Activated T-cell treated with anti-CD3 and anti-CD28 coated beads, Interleukin-2, amount 50 U/mL, for 72 hours (primary cell): ENCODE measurements around the gene GOSR2. TPM values are rescaled to one million over a fixed set of nuclear protein-coding genes. Genes with fewer than 3 reads are reported as not detected.
"Not testable (repeated sequence)": the region's sequence is repeated elsewhere in the genome, so short reads cannot be mapped to it uniquely, and the experiment has no call there.

Source experiments
- ATAC-seq, 2 donors: fragments of 150-1000 bp; cut with Tn5 transposase; replicated peaks in 1 of 2; 2 replicates each; pipeline ENCODE4 v1.10.0; 2021; ENCODE audit warnings: moderate library complexity in 2 of 2, mild to moderate bottlenecking in 1 of 2
- DNase-seq, 2 donors: peaks; one replicate each; pipeline ENCODE4 v3.0.0; 2021 to 2022; ENCODE audit warnings: mixed read lengths in 1 of 2
- H3K27ac Mint-ChIP-seq: one replicate; pipeline ENCODE4 v1.8.0; 2022; ENCODE audit warnings: mild to moderate bottlenecking, moderate library complexity, mixed read lengths
- H3K27me3 Mint-ChIP-seq: one replicate; pipeline ENCODE4 v1.8.0; 2022; ENCODE audit warnings: low read depth, mixed read lengths
- H3K36me3 Mint-ChIP-seq, 2 donors: one replicate each; pipeline ENCODE4 v1.8.0; 2022; ENCODE audit warnings: mixed read lengths in 2 of 2, mild to moderate bottlenecking in 1 of 2; ENCODE audit not compliant: insufficient read depth in 2 of 2
- H3K4me1 Mint-ChIP-seq: one replicate; pipeline ENCODE4 v1.8.0; 2022; ENCODE audit warnings: low read depth, mixed read lengths
- H3K4me3 Mint-ChIP-seq, 2 donors: one replicate each; pipeline ENCODE4 v1.8.0; 2022; ENCODE audit warnings: mild to moderate bottlenecking in 2 of 2, mixed read lengths in 2 of 2, moderate library complexity in 2 of 2
- H3K9me3 Mint-ChIP-seq, 2 donors: one replicate each; pipeline ENCODE4 v1.8.0; 2022; ENCODE audit warnings: mixed read lengths in 2 of 2
- total RNA-seq, 2 donors: library from RNA; stranded (reverse); gene quantifications; one replicate each; pipeline ENCODE4 v1.2.3, GENCODE V29; 2022

The GOSR2 gene
- total RNA-seq, 2 donors from 2014 or later = 41.3 to 45.9 TPM

DNA sequence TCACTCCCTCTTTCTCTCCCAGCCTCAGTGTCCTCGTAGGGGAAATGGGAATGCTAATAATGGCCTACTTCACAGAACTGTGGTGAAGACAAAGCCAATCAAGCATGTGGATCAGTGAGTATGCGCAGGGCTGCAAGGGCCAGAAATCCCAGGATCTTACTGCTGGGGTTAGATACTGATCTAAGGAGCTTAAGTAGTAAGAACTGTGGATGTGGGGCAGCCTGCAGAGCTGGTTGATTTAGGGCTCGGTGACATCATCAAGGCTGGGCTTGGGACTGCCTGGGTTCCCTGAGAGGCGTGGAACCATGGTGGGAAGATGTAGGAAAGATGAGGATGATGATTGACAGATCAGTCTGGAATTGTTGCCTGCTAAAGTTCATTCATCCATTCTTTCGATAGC, 25.6 kb downstream of the GOSR2 start:
- Mint-ChIP-seq H3K27ac (no peak overlapping the region), H3K4me3 (no peak overlapping the region), H3K9me3 (no peaks in the 10 kb centered on the region), H3K36me3 (peaks cover 0 to 1% of the 10 kb centered on the region in 2 donors), H3K27me3 (no peaks in the 10 kb centered on the region), H3K4me1 (peaks cover 5% of the 10 kb centered on the region)
- ATAC-seq (no peak), DNase-seq (no peak)

DNA sequence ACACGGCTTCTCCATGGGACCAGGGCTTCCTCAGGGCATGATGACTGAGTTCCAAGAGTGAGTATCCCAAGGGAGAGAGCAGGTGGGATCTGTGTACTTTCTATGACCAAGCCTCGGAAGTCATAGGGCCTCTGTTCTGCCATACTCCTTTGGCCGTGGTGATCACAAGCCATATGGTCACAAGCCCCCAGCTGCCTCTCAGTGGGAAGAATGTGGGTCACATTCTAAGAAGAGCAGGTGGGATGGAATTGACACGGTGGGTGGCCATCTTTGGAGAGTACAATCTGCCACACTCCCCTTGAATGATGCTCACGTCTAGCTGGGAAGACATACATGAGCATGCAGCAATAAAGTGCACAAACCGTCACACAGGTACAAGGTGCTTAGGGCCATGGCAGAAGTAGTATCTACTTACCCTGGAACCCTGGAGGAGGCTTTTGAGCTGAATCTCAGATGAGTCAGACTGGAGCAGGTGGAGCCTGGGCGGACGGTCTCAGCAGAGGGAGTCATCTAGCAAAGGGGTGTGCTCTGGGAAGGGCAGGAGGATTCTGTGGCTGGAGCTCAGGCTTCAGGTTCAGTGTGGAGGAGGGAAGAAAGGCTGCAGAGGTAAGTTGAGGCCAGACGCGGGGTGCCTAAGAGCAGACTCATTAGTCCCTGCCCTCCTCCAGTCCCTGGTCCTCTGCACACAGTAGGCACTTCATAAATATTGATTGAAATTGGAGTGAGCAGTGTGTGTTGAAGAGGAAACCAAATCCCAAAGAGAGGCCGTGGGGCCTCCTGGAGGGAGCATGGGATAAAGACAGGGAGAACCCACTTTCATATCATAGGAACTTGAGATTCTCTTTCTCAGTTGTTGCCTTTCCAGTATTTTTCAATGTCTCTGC, 26.6 kb downstream of the GOSR2 start:
- no peaks in the 10 kb centered on the region for H3K4me1 Mint-ChIP-seq
- no peaks in the 10 kb centered on the region for H3K27me3 Mint-ChIP-seq
- ATAC-seq = no peak
- DNase-seq = no peak
- no peaks in the 10 kb centered on the region for H3K9me3 Mint-ChIP-seq
- peaks cover 0 to 1% of the 10 kb centered on the region in 2 donors for H3K36me3 Mint-ChIP-seq
- H3K4me3 Mint-ChIP-seq = no peak overlapping the region
- H3K27ac Mint-ChIP-seq = no peak overlapping the region

DNA sequence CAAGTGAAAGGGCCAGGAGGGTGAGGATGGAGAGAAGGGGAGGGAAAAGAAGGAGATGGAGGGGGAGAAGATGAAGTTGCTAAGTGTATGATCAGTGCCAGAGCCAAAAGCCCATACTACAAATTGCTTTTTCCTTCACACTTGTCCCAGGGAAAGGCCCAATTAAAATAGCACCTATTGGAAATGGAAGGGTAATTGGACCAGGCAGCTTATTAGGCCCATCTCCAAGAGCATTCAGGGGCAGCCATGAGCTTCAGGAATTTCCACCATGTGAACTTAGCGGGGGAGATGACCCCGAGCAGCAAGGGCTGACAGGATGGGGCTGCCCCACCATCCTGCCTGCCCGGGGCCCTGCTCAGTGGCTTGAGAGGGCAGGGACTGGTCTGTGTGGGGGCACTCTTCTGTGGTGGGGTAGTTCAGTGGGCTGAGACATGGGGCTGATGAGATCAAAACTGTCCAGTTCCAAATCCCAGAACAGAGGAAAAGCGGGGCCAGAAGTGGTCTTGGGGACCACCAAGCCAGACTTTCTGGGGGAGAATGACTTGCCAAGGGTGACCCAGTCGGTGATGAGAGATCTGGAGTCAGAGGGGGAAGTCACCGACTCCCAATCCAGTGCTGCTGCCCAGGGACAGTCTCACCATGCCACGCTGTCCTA, 27.5 kb downstream of the GOSR2 start:
- H3K4me1 Mint-ChIP-seq = no peaks in the 10 kb centered on the region
- DNase-seq = no peak
- H3K4me3 Mint-ChIP-seq = no peak overlapping the region
- H3K27me3 Mint-ChIP-seq = no peaks in the 10 kb centered on the region
- H3K27ac Mint-ChIP-seq = no peak overlapping the region
- H3K9me3 Mint-ChIP-seq = no peaks in the 10 kb centered on the region
- H3K36me3 Mint-ChIP-seq = peaks cover 0 to 1% of the 10 kb centered on the region in 2 donors
- no peak for ATAC-seq

DNA sequence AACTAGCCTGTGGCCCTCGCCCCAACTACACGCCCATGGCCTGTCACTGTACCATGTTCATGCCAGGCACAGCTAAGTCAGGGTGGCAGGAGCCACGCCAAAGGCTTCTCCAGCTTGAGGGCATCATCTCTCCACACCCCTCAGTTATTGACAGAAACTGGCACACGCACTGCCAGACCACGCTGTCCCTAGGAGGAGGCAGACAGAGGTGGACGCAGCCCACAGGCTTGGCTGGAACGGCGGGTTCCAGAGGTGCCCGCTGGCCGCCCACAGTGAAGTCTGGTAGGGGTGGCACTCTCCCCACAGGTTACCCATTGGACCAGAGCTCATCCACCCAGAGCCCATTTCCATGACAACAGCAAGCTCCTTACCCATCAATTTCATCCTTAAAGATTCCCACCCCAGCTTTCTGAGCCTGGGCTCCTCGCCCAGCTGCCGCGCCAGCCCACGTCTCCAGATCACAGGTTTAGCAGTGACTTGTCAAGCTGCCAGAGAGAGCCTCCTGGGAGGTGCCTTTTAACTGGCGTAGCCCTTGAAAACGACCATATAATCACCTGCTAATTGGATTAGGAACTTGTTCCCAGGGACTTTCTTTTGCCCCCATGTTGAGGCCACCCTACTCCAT, 28.1 kb downstream of the GOSR2 start:
- Mint-ChIP-seq H3K4me3 (no peak overlapping the region), H3K27ac (no peak overlapping the region), H3K27me3 (no peaks in the 10 kb centered on the region), H3K9me3 (no peaks in the 10 kb centered on the region), H3K36me3 (peaks cover 0 to 1% of the 10 kb centered on the region in 2 donors), H3K4me1 (no peaks in the 10 kb centered on the region)
- ATAC-seq (peak in 1 of 2 donors; percentile 22), DNase-seq (no peak)

DNA sequence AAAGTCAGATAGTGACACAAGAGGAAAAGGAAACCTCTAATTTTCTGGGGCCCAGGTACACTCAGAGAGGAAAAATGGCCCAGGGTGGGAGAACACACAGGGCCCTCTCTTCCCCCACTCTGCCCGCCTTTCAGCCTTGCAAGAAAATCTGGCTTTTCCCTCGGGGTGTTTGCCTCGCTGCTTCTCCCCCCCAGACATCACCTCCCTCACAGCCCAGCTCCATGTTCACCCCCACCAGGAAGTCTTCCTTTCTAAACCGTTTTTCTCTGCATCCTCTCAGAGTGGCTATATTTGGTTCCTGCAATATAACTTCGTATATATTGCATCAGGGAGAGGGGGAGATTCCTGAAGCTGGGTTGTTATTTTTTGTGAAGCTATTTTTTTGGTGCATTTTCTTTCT, 28.7 kb downstream of the GOSR2 start:
- DNase-seq (no peak), ATAC-seq (no peak)
- H3K9me3 Mint-ChIP-seq = no peaks in the 10 kb centered on the region
- H3K27me3 Mint-ChIP-seq = no peaks in the 10 kb centered on the region
- H3K36me3 Mint-ChIP-seq = peaks cover 0 to 1% of the 10 kb centered on the region in 2 donors
- no peaks in the 10 kb centered on the region for H3K4me1 Mint-ChIP-seq
- H3K4me3 Mint-ChIP-seq = no peak overlapping the region
- H3K27ac Mint-ChIP-seq = no peak overlapping the region

DNA sequence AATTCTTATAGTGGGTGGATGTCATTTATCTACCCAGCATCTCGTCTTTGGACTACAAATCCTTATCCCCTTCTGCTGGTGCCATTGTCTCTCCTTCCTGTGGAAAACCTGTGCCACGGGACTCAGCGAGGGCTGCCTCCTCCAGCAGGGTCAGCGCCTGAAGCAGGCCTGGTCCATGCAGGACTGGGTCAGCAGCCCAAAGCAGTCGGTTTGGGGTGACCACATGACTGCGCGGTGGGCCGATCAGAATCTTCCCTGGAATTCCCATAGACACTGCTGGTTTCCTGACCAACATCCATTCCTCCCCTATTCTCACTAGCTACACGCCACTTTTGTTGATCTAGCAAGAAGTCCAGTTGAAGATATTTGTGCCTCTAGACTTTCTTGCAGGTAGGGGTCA, 29.2 kb downstream of the GOSR2 start:
- H3K27ac Mint-ChIP-seq = no peak overlapping the region
- no peaks in the 10 kb centered on the region for H3K27me3 Mint-ChIP-seq
- H3K36me3 Mint-ChIP-seq = peaks cover 0 to 1% of the 10 kb centered on the region in 2 donors
- no peak overlapping the region for H3K4me3 Mint-ChIP-seq
- ATAC-seq = no peak
- DNase-seq = no peak
- no peaks in the 10 kb centered on the region for H3K9me3 Mint-ChIP-seq
- no peaks in the 10 kb centered on the region for H3K4me1 Mint-ChIP-seq

DNA sequence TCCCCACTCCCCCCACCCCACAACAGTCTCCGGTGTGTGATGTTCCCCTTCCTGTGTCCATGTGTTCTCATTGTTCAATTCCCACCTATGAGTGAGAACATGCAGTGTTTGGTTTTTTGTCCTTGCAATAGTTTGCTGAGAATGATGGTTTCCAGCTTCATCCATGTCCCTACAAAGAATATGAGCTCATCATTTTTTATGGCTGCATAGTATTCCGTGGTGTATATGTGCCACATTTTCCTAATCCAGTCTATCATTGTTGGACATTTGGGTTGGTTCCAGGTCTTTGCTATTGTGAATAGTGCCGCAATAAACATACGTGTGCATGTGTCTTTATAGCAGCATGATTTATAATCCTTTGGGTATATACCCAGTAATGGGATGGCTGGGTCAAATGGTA, 30.2 kb downstream of the GOSR2 start:
- H3K4me1 Mint-ChIP-seq, H3K4me3 Mint-ChIP-seq, H3K36me3 Mint-ChIP-seq, ATAC-seq, H3K27ac Mint-ChIP-seq, H3K27me3 Mint-ChIP-seq, DNase-seq, H3K9me3 Mint-ChIP-seq: not testable (repeated sequence)

DNA sequence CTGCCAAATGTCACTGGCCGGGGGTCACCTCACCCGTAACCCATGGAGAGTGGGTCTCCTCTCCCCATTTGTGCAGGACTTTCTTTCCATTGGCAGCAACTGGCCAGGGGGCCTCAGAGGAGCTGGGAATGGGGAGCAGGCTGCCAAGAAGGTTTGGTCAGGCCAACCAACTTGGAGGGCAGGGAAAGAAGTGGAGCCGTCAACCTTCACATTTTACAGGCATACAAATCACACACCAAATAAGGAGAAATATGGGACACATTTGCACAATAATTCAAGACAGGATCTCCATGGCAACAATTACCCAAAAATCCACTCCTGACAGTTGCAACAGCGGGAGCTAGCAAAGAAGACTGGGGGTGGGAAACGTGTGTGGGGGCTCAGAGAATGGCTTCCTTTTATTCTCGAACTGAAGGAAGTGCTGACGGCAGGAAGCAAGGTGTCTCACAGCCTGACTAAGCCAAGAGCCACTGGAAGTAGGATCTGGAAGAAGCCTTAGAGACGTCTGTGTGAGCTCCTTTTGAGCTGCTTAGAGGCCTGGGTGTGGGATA, 35.2 kb downstream of the GOSR2 start:
- Mint-ChIP-seq H3K4me3 (no peak overlapping the region), H3K27ac (no peak overlapping the region), H3K9me3 (peaks cover 0 to 4% of the 10 kb centered on the region in 2 donors), H3K4me1 (peaks cover 4% of the 10 kb centered on the region), H3K36me3 (peaks cover 0 to 7% of the 10 kb centered on the region in 2 donors), H3K27me3 (peaks cover 7% of the 10 kb centered on the region)
- DNase-seq (no peak), ATAC-seq (no peak)

DNA sequence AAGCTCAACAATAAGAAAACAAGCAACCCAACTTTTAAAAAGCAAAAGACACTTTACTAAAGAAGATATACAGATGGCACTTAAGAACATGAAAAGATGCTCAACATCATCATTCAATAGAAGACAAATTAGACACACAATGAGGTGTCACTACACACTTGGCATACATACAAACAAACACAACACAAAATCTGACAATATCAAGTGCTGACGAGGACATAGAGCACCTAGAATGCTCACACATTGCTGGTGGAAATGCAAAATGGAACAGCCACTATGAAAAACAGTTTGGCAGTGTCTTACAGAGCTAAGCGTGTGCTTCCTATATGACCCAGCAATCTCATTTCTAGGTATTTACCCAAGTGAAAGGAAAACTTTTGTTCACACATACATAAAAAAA, 37.2 kb downstream of the GOSR2 start:
- H3K36me3 Mint-ChIP-seq = peaks cover 0 to 7% of the 10 kb centered on the region in 2 donors
- peaks cover 7% of the 10 kb centered on the region for H3K27me3 Mint-ChIP-seq
- peaks cover 4% of the 10 kb centered on the region for H3K4me1 Mint-ChIP-seq
- DNase-seq = no peak
- H3K9me3 Mint-ChIP-seq = peaks cover 0 to 4% of the 10 kb centered on the region in 2 donors
- no peak overlapping the region for H3K4me3 Mint-ChIP-seq
- ATAC-seq = no peak
- no peak overlapping the region for H3K27ac Mint-ChIP-seq

DNA sequence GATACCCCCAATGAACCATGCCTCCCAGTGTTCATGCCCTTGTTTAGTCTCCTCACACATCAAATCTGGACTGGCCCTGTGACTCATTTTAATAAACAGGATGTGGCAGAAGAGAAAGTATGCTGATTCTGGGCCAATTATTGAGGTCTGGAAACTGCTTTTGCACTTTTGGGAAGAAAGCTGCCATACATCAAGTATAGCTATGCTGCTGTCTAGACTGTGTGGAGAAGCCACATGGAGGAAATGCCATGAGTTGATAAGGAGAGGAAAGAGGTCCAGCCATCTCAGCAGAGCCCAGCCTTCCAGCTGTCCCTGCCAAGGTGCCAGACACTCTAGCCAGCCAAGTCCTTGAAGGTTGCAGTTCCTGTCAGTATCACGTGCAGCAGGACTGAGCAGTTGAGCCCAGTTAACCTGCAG, 39.4 kb downstream of the GOSR2 start:
- Mint-ChIP-seq H3K27ac (no peak overlapping the region), H3K4me3 (no peak overlapping the region), H3K9me3 (peaks cover 0 to 4% of the 10 kb centered on the region in 2 donors), H3K27me3 (peaks cover 7% of the 10 kb centered on the region), H3K4me1 (peaks cover 4% of the 10 kb centered on the region), H3K36me3 (peaks cover 0 to 7% of the 10 kb centered on the region in 2 donors)
- DNase-seq = no peak
- peak; percentile 56 to 60 for ATAC-seq

DNA sequence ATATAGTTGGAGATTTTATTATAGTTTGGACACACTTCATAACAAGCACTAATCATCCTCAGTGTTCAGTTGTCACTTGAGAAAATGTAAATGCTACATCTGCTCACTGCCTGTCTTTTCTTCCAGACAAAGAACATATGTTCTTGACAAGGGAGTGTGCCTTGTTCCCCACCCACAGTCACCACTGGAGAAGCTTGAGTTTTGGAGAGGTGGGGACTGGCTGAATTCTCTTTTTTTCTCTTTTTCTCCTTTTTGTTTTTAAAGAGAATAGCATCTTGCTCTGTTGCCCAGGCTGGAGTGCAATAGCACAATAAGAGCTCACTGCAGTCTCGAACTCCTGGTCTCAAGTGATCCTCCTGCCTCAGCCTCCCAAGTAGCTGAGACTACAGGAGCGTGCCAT, 40.6 kb downstream of the GOSR2 start:
- ATAC-seq (no peak), DNase-seq (no peak)
- Mint-ChIP-seq H3K27ac (no peak overlapping the region), H3K36me3 (peaks cover 0 to 7% of the 10 kb centered on the region in 2 donors), H3K4me3 (no peak overlapping the region), H3K4me1 (peaks cover 4% of the 10 kb centered on the region), H3K9me3 (peaks cover 0 to 4% of the 10 kb centered on the region in 2 donors), H3K27me3 (peaks cover 7% of the 10 kb centered on the region)

DNA sequence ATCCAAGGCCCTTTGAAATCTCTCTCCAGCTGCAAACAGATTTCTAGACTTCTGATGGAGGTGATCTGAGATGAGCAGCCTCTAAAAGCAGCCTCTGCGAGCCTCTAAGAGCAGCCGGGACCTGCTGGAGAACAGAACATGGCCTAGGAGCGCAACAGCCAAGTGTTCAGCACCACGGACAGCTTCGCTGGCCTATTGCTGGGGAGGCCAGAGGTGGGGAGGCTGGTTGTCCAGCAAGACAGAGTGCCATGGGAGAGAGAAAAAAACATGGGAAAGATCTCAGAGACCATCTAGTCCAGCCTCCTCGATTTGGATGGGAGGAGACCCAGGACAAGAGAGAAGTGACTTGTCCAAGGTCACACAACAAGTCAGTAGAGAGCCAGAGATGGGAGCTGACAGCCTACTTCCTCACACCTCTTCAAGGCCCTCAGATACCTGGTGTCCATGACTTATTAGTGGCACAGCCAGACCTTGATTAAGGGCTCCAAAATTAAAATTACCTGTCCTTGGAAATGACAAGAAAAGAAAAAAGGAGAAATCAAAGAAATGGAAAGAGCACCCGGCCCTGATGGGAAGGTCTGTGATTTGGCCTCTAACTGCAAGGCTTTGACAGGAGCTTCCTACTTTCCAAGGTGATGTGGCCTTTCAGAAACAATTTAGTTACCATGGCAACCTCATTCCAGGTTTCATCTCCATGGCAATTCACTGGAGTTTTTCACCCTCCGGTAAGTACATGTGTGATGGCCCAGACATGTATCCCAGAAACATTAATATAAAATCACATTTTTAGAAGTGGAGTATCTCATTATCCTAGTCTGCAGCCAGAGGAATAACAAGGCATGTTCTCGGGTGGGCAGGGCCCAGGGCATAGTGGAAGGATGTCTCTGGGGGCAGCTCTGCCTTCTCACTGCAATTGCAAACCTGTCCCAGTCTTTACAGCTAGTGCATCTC, 41.6 kb downstream of the GOSR2 start:
- ATAC-seq (no peak), DNase-seq (no peak)
- peaks cover 7% of the 10 kb centered on the region for H3K27me3 Mint-ChIP-seq
- H3K4me3 Mint-ChIP-seq = no peak overlapping the region
- H3K36me3 Mint-ChIP-seq = peaks cover 0 to 7% of the 10 kb centered on the region in 2 donors
- no peak overlapping the region for H3K27ac Mint-ChIP-seq
- peaks cover 4% of the 10 kb centered on the region for H3K4me1 Mint-ChIP-seq
- peaks cover 0 to 4% of the 10 kb centered on the region in 2 donors for H3K9me3 Mint-ChIP-seq
